ENCODE results near the gene FAM219B. TPM values are rescaled to one million over a fixed set of nuclear protein-coding genes. Genes with fewer than 3 reads are reported as not detected.

FAM219B gene
- total RNA-seq, 1 experiment from 2014 or later: 64.3 TPM

- H3K4me1 ChIP-seq (ENCODE audit: control insufficient read depth in 1 of 2, insufficient read depth in 2 of 2, low read length in 2 of 2): peaks cover 10 to 17% of the 10 kb centered on the region in 2 experiments; a peak in 2 of 4 replicates
- H3K9me2 ChIP-seq (ENCODE audit: insufficient read depth): no peaks in the 10 kb centered on the region
- TF ChIP-seq MAX (IDR thresholded peaks at IDR 0.05) (no peak), JUND (IDR thresholded peaks at IDR 0.05) (no peak), SRF (IDR thresholded peaks at IDR 0.05; ENCODE audit: low read depth) (no peak), ZFX (IDR thresholded peaks at IDR 0.05) (no peak), ELF1 (IDR thresholded peaks at IDR 0.05; ENCODE audit: borderline replicate concordance, low read depth) (no peak), YY1 (IDR thresholded peaks at IDR 0.05; ENCODE audit: extremely low read depth, insufficient replicate concordance, low read depth, low read length) (no peak), SIN3A (IDR thresholded peaks at IDR 0.05; ENCODE audit: low read depth) (no peak), CTCF (IDR thresholded peaks at IDR 0.05 in 2 of 3, conservative IDR thresholded peaks at IDR 0.05 in 1 of 3; ENCODE audit: borderline replicate concordance in 1 of 3, insufficient read depth in 1 of 3, low read depth in 2 of 3, low read length in 2 of 3) (no peak), POLR2AphosphoS5 (IDR thresholded peaks at IDR 0.05; ENCODE audit: low read depth, low read length) (no peak), CEBPB (IDR thresholded peaks at IDR 0.05; ENCODE audit: low read depth) (no peak), TCF7L2 (IDR thresholded peaks at IDR 0.05; ENCODE audit: borderline replicate concordance, extremely low read depth, insufficient read depth, insufficient read length) (no peak), ZBTB33 (IDR thresholded peaks at IDR 0.05; ENCODE audit: extremely low read depth, insufficient replicate concordance, low read length) (no peak), ZNF274 (IDR thresholded peaks at IDR 0.05; ENCODE audit: low read depth, low read length) (no peak), CBX3 (IDR thresholded peaks at IDR 0.05; ENCODE audit: low read depth) (no peak), RAD21 (IDR thresholded peaks at IDR 0.05; ENCODE audit: low read depth) (no peak), REST (IDR thresholded peaks at IDR 0.05; ENCODE audit: low read depth) (no peak), POLR2A (IDR thresholded peaks at IDR 0.05; ENCODE audit: borderline replicate concordance, extremely low read depth, insufficient read depth, insufficient read length) (no peak), FOSL1 (IDR thresholded peaks at IDR 0.05; ENCODE audit: low read depth) (no peak), EZH2phosphoT487 (IDR thresholded peaks at IDR 0.05; ENCODE audit: borderline replicate concordance) (no peak)
- no peaks in the 10 kb centered on the region; the same call in 1 of the 2 replicates for H4K20me1 ChIP-seq (ENCODE audit: insufficient read depth)
- H3K9me3 ChIP-seq (ENCODE audit: control insufficient read depth in 1 of 2, insufficient read depth in 1 of 2, low read depth in 1 of 2, low read length in 2 of 2): no peaks in the 10 kb centered on the region
- peaks cover 19% of the 10 kb centered on the region for H3K79me2 ChIP-seq (ENCODE audit: insufficient read depth, low read length)
- H3K36me3 ChIP-seq (ENCODE audit: control insufficient read depth in 1 of 2, insufficient read depth in 2 of 2, low read length in 2 of 2): peaks cover 11 to 31% of the 10 kb centered on the region in 2 experiments; a peak in 3 of 4 replicates
- DNase-seq (ENCODE audit: low read depth, low spot score) (no peak), ATAC-seq (no peak)
- intact Hi-C loops (cut with micrococcal nuclease): no loop called here
- H2AFZ ChIP-seq (ENCODE audit: low read depth, low read length, poor library complexity, severe bottlenecking): no peak overlapping the region
- no TSS peak for BruUV-seq (replicated peaks)
- ChIA-PET CTCF (no interaction called here), POLR2A (no interaction called here), RAD21 (ENCODE audit: low non-redundant PET in 1 of 2, low total read pairs in 2 of 2, uncharacterized antibody in 2 of 2, unreplicated experiment in 2 of 2) (no interaction called here)
- H3K27me3 ChIP-seq (ENCODE audit: insufficient read depth, low read length): no peaks in the 10 kb centered on the region
- H3K4me3 ChIP-seq (replicated peaks in 1 of 2; ENCODE audit: low read depth in 1 of 2, low read length in 2 of 2): no peak overlapping the region
- no peak overlapping the region for H3K27ac ChIP-seq (ENCODE audit: low read depth, low read length)
- no peak overlapping the region for H3K4me2 ChIP-seq (ENCODE audit: low read length)
- H3K9ac ChIP-seq (ENCODE audit: low read length): no peak overlapping the region
Measured at GRCh38 chr15:74904190-74904805, 2.4 kb downstream of the FAM219B start.

Measured in HCT116 (cell line).